Breast epithelium (tissue), 4 donors: ENCODE results near the gene NOS1AP. TPM values are rescaled to one million over a fixed set of nuclear protein-coding genes. Genes with fewer than 3 reads are reported as not detected.
"Not testable (repeated sequence)": the region's sequence is repeated elsewhere in the genome, so short reads cannot be mapped to it uniquely, and the experiment has no call there.

Experiments
- DNase-seq, 2 donors: peaks; one replicate each; pipeline ENCODE4 v3.0.0-alpha.2; 2019; ENCODE audit warnings: low spot score in 2 of 2
- H3K27ac ChIP-seq, 2 donors: fragments of 200-600 bp; sonication (generic) in 1 of 2; one replicate each; pipeline ENCODE4 v1.5.1; 2016 to 2019; ENCODE audit warnings: mild to moderate bottlenecking in 1 of 2
- H3K27me3 ChIP-seq, 2 donors: fragments of 200-600 bp; sonication (generic) in 1 of 2; one replicate each; pipeline versions ENCODE4 v1.5.1 to v1.6.0; 2017 to 2019; ENCODE audit warnings: control low read depth in 1 of 2, mild to moderate bottlenecking in 1 of 2
- H3K36me3 ChIP-seq: fragments of 200-600 bp; one replicate; pipeline ENCODE4 v1.5.1; 2019
- H3K4me1 ChIP-seq, 2 donors: fragments of 200-600 bp; sonication (generic); one replicate each; pipeline ENCODE4 v1.5.1; 2016 to 2019; ENCODE audit warnings: control low read depth in 1 of 2
- H3K4me3 ChIP-seq, 3 donors: fragments of 200-600 bp; sonication (generic); 1 replicate in 2 of 3; 2 replicates in 1 of 3; pipeline ENCODE4 v1.5.1; 2016 to 2019; ENCODE audit warnings: mild to moderate bottlenecking in 3 of 3, moderate library complexity in 2 of 3
- H3K9me3 ChIP-seq, 2 donors: fragments of 200-600 bp; sonication (generic) in 1 of 2; one replicate each; pipeline ENCODE4 v1.5.1; 2016 to 2019; ENCODE audit warnings: control low read depth in 1 of 2
- POLR2A ChIP-seq: fragments of 450-650 bp; IDR thresholded peaks from one replicate; pipeline ENCODE4 v1.6.1; 2016; ENCODE audit warnings: antibody characterized with exemption, mild to moderate bottlenecking, moderate library complexity
- POLR2AphosphoS5 ChIP-seq, 3 donors: sonication (generic); formaldehyde crosslinking; IDR thresholded peaks; one replicate each; pipeline ENCODE4 v1.6.1; 2017; ENCODE audit warnings: antibody characterized with exemption in 3 of 3
- intact Hi-C: fragments of 100-400 bp; cut with DNase I; formaldehyde crosslinking; loops from one replicate; pipeline ENCODE4 v1.15.1; 2023; ENCODE audit warnings: low total_unique reads
- total RNA-seq, 3 donors: library from RNA; depleted of rRNA; stranded (reverse); fragments of >200 nt; gene quantifications; one replicate each; pipeline ENCODE4 v1.1.0, GENCODE V29; 2016
- TF ChIP-seq, protein P1 (sequence below), 3 donors: fragments of 450-650 bp; IDR thresholded peaks; one replicate each; pipeline ENCODE4 v1.5.1; 2016 to 2017; ENCODE audit warnings: antibody characterized with exemption in 3 of 3, mild to moderate bottlenecking in 3 of 3, moderate library complexity in 3 of 3

NOS1AP gene
- total RNA-seq, 3 donors from 2014 or later: 2.2 to 17.6 (median 11.8) TPM

GRCh38 chr1:162407539-162407938, 338.0 kb downstream of the NOS1AP start:
- intact Hi-C loops: loop anchor here (10.0 kb wide), 1 partner anchor 1377 kb away; no protein-coding TSS in a partner anchor
- no peaks in the 10 kb centered on the region for H3K36me3 ChIP-seq
- TF ChIP-seq POLR2AphosphoS5 (IDR thresholded peaks at IDR 0.05) (no peak), POLR2A (no peak)
- TF ChIP-seq, protein P1, sequence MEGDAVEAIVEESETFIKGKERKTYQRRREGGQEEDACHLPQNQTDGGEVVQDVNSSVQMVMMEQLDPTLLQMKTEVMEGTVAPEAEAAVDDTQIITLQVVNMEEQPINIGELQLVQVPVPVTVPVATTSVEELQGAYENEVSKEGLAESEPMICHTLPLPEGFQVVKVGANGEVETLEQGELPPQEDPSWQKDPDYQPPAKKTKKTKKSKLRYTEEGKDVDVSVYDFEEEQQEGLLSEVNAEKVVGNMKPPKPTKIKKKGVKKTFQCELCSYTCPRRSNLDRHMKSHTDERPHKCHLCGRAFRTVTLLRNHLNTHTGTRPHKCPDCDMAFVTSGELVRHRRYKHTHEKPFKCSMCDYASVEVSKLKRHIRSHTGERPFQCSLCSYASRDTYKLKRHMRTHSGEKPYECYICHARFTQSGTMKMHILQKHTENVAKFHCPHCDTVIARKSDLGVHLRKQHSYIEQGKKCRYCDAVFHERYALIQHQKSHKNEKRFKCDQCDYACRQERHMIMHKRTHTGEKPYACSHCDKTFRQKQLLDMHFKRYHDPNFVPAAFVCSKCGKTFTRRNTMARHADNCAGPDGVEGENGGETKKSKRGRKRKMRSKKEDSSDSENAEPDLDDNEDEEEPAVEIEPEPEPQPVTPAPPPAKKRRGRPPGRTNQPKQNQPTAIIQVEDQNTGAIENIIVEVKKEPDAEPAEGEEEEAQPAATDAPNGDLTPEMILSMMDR (IDR thresholded peaks at IDR 0.05): no peak
- H3K9me3 ChIP-seq: no peaks in the 10 kb centered on the region
- H3K4me3 ChIP-seq: no peak overlapping the region
- DNase-seq: no peak
- H3K4me1 ChIP-seq: no peaks in the 10 kb centered on the region
- no peaks in the 10 kb centered on the region for H3K27me3 ChIP-seq
- no peak overlapping the region for H3K27ac ChIP-seq

- no peaks in the 10 kb centered on the region for H3K27me3 ChIP-seq
- no peak for DNase-seq
- H3K27ac ChIP-seq: no peak within 1 kb of the TSS
- H3K9me3 ChIP-seq: no peaks in the 10 kb centered on the region
- H3K36me3 ChIP-seq: no peaks in the 10 kb centered on the region
- H3K4me1 ChIP-seq: no peaks in the 10 kb centered on the region
- intact Hi-C loops: no loop called here
- no peak within 1 kb of the TSS for H3K4me3 ChIP-seq
- TF ChIP-seq POLR2A (no peak), POLR2AphosphoS5 (IDR thresholded peaks at IDR 0.05) (no peak)
- TF ChIP-seq, protein P1 (IDR thresholded peaks at IDR 0.05): no peak
Observed at GRCh38 chr1:162412002-162412401, 342.5 kb downstream of the NOS1AP start, which contains the start of gene SH2D1B. TSS of gene SH2D1B (minus strand) at chr1:162412136. CDS start at chr1:162412016, 120 bp downstream.

DNA sequence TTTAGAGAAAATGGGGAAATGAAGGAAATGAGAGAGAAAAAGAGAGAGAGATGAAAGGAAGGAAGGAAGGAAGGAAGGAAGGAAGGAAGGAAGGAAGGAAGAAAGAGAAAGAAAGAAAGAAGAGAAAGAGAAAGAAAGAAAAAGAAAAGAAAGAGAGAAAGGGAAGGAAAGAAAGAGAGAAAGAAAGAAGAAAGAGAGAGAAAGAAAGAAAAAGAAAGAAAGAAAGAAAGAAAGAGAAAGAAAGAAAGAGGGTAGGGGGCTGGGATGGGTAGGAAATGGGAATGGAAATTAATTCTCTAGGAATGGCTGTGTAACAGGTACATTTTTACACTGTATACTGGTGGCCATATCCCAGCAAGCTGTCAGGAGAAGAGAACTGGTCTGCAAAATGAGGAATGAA, 346.7 kb downstream of the NOS1AP start:
- no peak overlapping the region for H3K27ac ChIP-seq
- H3K4me3 ChIP-seq: no peak overlapping the region
- no peak for DNase-seq
- no peaks in the 10 kb centered on the region for H3K9me3 ChIP-seq
- H3K4me1 ChIP-seq: no peaks in the 10 kb centered on the region
- no peaks in the 10 kb centered on the region for H3K27me3 ChIP-seq
- TF ChIP-seq POLR2AphosphoS5 (IDR thresholded peaks at IDR 0.05): no peak
- TF ChIP-seq, protein P1 (IDR thresholded peaks at IDR 0.05): no peak
- no peak for TF ChIP-seq POLR2A
- no peaks in the 10 kb centered on the region for H3K36me3 ChIP-seq
- intact Hi-C loops: no loop called here

DNA sequence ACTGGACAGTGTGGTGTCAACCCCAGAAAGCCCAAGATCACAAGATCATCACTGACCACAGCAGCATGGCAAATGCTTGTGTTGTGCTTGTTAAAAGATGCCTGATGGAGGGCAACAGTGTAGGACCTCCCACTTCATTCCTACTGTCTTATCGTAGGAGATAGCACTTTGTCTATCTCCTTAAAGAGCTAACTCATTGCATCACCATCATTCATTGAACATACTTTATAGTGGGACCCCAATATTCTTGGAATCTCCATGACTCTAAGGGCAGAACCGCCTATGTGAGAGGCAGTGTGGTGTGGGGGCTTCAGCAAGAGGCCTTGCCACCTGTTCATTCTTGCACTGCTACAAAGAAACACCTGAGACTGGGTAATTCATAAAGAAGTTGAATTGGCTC, 347.4 kb downstream of the NOS1AP start:
- H3K27me3 ChIP-seq: no peaks in the 10 kb centered on the region
- no peak overlapping the region for H3K4me3 ChIP-seq
- DNase-seq: no peak
- intact Hi-C loops: no loop called here
- no peaks in the 10 kb centered on the region for H3K36me3 ChIP-seq
- H3K9me3 ChIP-seq: no peaks in the 10 kb centered on the region
- TF ChIP-seq POLR2A (no peak), POLR2AphosphoS5 (IDR thresholded peaks at IDR 0.05) (no peak)
- TF ChIP-seq, protein P1 (IDR thresholded peaks at IDR 0.05): no peak
- no peak overlapping the region for H3K27ac ChIP-seq
- no peaks in the 10 kb centered on the region for H3K4me1 ChIP-seq

DNA sequence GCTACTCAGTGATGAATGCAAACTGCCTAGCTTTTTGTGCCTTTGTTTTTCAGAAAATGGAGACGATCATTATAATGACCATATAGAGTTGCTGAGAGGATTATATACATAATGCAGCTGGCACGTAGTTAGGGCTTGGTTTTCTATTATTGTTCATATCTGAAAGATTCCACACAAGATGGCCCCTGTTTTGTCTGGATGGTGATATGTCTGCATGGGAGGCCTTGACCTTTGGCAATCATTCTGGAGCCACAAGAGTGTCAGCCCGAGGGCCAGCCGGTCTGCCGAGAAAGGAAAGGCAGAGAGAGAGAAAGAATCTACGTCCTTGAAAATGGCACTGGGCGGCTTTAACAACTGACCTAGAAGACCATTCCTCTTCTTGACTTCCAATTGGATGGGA, 348.2 kb downstream of the NOS1AP start:
- no peaks in the 10 kb centered on the region for H3K36me3 ChIP-seq
- H3K4me3 ChIP-seq: no peak overlapping the region
- no peak for DNase-seq
- H3K9me3 ChIP-seq: no peaks in the 10 kb centered on the region
- TF ChIP-seq POLR2A (no peak), POLR2AphosphoS5 (IDR thresholded peaks at IDR 0.05) (no peak)
- TF ChIP-seq, protein P1 (IDR thresholded peaks at IDR 0.05): no peak
- no peaks in the 10 kb centered on the region for H3K27me3 ChIP-seq
- H3K27ac ChIP-seq: no peak overlapping the region
- no peaks in the 10 kb centered on the region for H3K4me1 ChIP-seq
- intact Hi-C loops: no loop called here

GRCh38 chr1:162418584-162418983, 349.1 kb downstream of the NOS1AP start:
- H3K4me3 ChIP-seq, H3K4me1 ChIP-seq, H3K27ac ChIP-seq, DNase-seq, intact Hi-C loops, H3K9me3 ChIP-seq, H3K27me3 ChIP-seq, H3K36me3 ChIP-seq: not testable (repeated sequence)

DNA sequence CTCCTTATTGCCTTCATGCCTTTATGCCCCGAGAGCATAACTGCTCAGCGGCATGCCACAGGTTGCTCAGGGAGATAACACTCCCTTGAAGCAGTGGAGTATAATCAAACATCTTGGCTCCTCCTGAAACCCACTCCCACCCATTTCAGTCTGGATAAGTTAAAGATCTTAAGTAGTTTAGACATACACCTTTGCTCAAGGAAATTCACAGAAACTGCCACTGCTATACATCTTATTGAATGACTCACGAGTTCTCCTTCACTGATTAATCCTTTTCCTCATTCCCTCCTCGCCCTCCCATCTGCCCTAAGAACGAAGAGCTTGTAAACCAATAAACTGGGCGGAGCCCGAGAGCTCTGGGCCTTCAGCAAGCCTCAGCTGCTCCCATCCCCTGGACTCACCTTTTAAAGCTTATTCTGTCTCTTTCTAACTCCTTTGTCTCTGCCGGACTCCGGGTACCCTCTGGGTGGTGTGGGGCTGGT, 350.0 kb downstream of the NOS1AP start:
- H3K27me3 ChIP-seq, intact Hi-C loops, DNase-seq, H3K36me3 ChIP-seq, H3K9me3 ChIP-seq, H3K4me3 ChIP-seq, H3K27ac ChIP-seq, H3K4me1 ChIP-seq: not testable (repeated sequence)
